Astrocyte (in vitro differentiated cells and primary cell): ENCODE results near the gene BMAL1. TPM values are rescaled to one million over a fixed set of nuclear protein-coding genes. Genes with fewer than 3 reads are reported as not detected.
A peak's percentile ranks its signal among the peaks of the same experiment; 100 is the strongest.

Experiments used
- DNase-seq: peaks from one replicate; pipeline ENCODE4 v3.0.0-alpha.2; 2010; ENCODE audit warnings: low read depth
- FAIRE-seq: peaks from 2 replicates; lab custom pipeline; 2011; peaks lifted over from hg19 to GRCh38; lab: Jason Lieb, UNC
- H2AFZ ChIP-seq: 2 replicates; pipeline ENCODE4 v1.6.0; 2012; ENCODE audit warnings: low read depth, low read length, inconsistent platforms
- H3K27ac ChIP-seq: 2 replicates; pipeline ENCODE4 v1.5.1; 2011; ENCODE audit warnings: low read depth, low read length, inconsistent platforms
- H3K27me3 ChIP-seq: 2 replicates; pipeline ENCODE4 v1.6.0; 2011; ENCODE audit warnings: low read length, inconsistent platforms; ENCODE audit not compliant: insufficient read depth
- H3K36me3 ChIP-seq: 2 replicates; pipeline ENCODE4 v1.5.1; 2011; ENCODE audit warnings: low read length, inconsistent platforms; ENCODE audit not compliant: insufficient read depth
- H3K4me1 ChIP-seq: 2 replicates; pipeline ENCODE4 v1.5.1; 2011; ENCODE audit warnings: low read length, inconsistent platforms; ENCODE audit not compliant: insufficient read depth
- H3K4me2 ChIP-seq: 2 replicates; pipeline ENCODE4 v1.6.0; 2012; ENCODE audit warnings: low read length, inconsistent platforms
- H3K4me3 ChIP-seq: 2 replicates; pipeline ENCODE4 v1.5.1; 2011; ENCODE audit warnings: low read depth, mild to moderate bottlenecking, low read length, inconsistent platforms; ENCODE audit not compliant: insufficient read depth
- H3K79me2 ChIP-seq: 2 replicates; pipeline ENCODE4 v1.6.0; 2012; ENCODE audit warnings: mild to moderate bottlenecking, low read length, inconsistent platforms; ENCODE audit not compliant: insufficient read depth
- H3K9ac ChIP-seq: 2 replicates; pipeline ENCODE4 v1.6.0; 2012; ENCODE audit warnings: mild to moderate bottlenecking, low read length, inconsistent platforms
- H3K9me3 ChIP-seq: 2 replicates; pipeline ENCODE4 v1.5.1; 2012; ENCODE audit warnings: low read depth, mild to moderate bottlenecking, low read length, inconsistent platforms; ENCODE audit not compliant: insufficient read depth
- H4K20me1 ChIP-seq: 2 replicates; pipeline ENCODE4 v1.6.0; 2012; ENCODE audit warnings: low read length, inconsistent platforms; ENCODE audit not compliant: insufficient read depth
- H3K27ac Mint-ChIP-seq: one replicate; pipeline ENCODE4 v1.8.0; 2021; ENCODE audit warnings: mild to moderate bottlenecking, mixed read lengths; ENCODE audit not compliant: unreplicated experiment
- H3K27me3 Mint-ChIP-seq: one replicate; pipeline ENCODE4 v1.8.0; 2021; ENCODE audit warnings: low read depth, mixed read lengths; ENCODE audit not compliant: unreplicated experiment
- H3K36me3 Mint-ChIP-seq: one replicate; pipeline ENCODE4 v1.8.0; 2021; ENCODE audit warnings: low read depth, mixed read lengths; ENCODE audit not compliant: unreplicated experiment
- H3K4me1 Mint-ChIP-seq: one replicate; pipeline ENCODE4 v1.8.0; 2021; ENCODE audit warnings: low read depth, mixed read lengths; ENCODE audit not compliant: unreplicated experiment
- H3K4me3 Mint-ChIP-seq: one replicate; pipeline ENCODE4 v1.8.0; 2021; ENCODE audit warnings: mild to moderate bottlenecking, moderate library complexity, mixed read lengths; ENCODE audit not compliant: unreplicated experiment
- H3K9me3 Mint-ChIP-seq: one replicate; pipeline ENCODE4 v1.8.0; 2021; ENCODE audit warnings: mild to moderate bottlenecking, mixed read lengths; ENCODE audit not compliant: unreplicated experiment
- CTCF ChIP-seq: IDR thresholded peaks from 2 replicates; pipeline ENCODE4 v1.5.1; 2011; ENCODE audit warnings: low read depth, mild to moderate bottlenecking, inconsistent platforms, low read length, moderate library complexity; ENCODE audit not compliant: insufficient read depth
- EZH2 ChIP-seq: IDR thresholded peaks from 2 replicates; pipeline ENCODE4 v1.6.1; 2012; ENCODE audit warnings: mild to moderate bottlenecking, low read length, inconsistent platforms; ENCODE audit not compliant: insufficient read depth
- total RNA-seq: library from RNA; stranded (reverse); gene quantifications from 2 replicates; pipeline ENCODE4 v1.2.1, GENCODE V29; 2021

Gene BMAL1
- total RNA-seq, 1 donor from 2014 or later, result 26.9 TPM

- TF ChIP-seq EZH2 (no peak), CTCF (no peak)
- no peak for DNase-seq
- Mint-ChIP-seq H3K27ac (no peak overlapping the region), H3K4me3 (peak overlapping the region; percentile 51), H3K36me3 (no peaks in the 10 kb centered on the region), H3K4me1 (peaks cover 21% of the 10 kb centered on the region), H3K27me3 (peaks cover 4% of the 10 kb centered on the region), H3K9me3 (no peaks in the 10 kb centered on the region)
- Histone ChIP-seq H3K4me1 (peaks cover 16% of the 10 kb centered on the region), H2AFZ (no peak overlapping the region), H3K27me3 (peaks cover 10% of the 10 kb centered on the region), H3K9me3 (no peaks in the 10 kb centered on the region), H3K4me2 (no peak overlapping the region), H4K20me1 (peaks cover 69% of the 10 kb centered on the region), H3K27ac (no peak overlapping the region), H3K4me3 (no peak overlapping the region), H3K36me3 (no peaks in the 10 kb centered on the region), H3K9ac (no peak overlapping the region), H3K79me2 (peaks cover 70% of the 10 kb centered on the region)
- FAIRE-seq, result no peak
Measured at GRCh38 chr11:13280777-13281176, 3.2 kb downstream of the BMAL1 start.

- Mint-ChIP-seq H3K27me3 (peaks cover 4% of the 10 kb centered on the region), H3K9me3 (no peaks in the 10 kb centered on the region), H3K4me3 (no peak overlapping the region), H3K27ac (no peak overlapping the region), H3K4me1 (peaks cover 31% of the 10 kb centered on the region), H3K36me3 (no peaks in the 10 kb centered on the region)
- Histone ChIP-seq H3K9ac (no peak overlapping the region), H3K27ac (no peak overlapping the region), H3K4me3 (no peak overlapping the region), H3K9me3 (no peaks in the 10 kb centered on the region), H3K4me2 (no peak overlapping the region), H4K20me1 (peaks cover 92% of the 10 kb centered on the region), H3K27me3 (peaks cover 10% of the 10 kb centered on the region), H3K4me1 (peaks cover 16% of the 10 kb centered on the region), H3K36me3 (no peaks in the 10 kb centered on the region), H2AFZ (no peak overlapping the region), H3K79me2 (peaks cover 84% of the 10 kb centered on the region)
- TF ChIP-seq CTCF, result no peak
- no peak for TF ChIP-seq EZH2
- FAIRE-seq, result no peak
- no peak for DNase-seq
Measured at GRCh38 chr11:13283636-13284035, 6.0 kb downstream of the BMAL1 start.

GRCh38 chr11:13284776-13285588 is 7.4 kb downstream of the BMAL1 start:
- Histone ChIP-seq H3K79me2 (peaks cover 78% of the 10 kb centered on the region), H3K9ac (no peak overlapping the region), H3K4me3 (no peak overlapping the region), H2AFZ (no peak overlapping the region), H3K27me3 (no peaks in the 10 kb centered on the region), H3K4me2 (no peak overlapping the region), H4K20me1 (peaks cover 86% of the 10 kb centered on the region), H3K9me3 (no peaks in the 10 kb centered on the region), H3K27ac (no peak overlapping the region), H3K4me1 (peaks cover 13% of the 10 kb centered on the region), H3K36me3 (no peaks in the 10 kb centered on the region)
- no peaks in the 10 kb centered on the region for H3K9me3 Mint-ChIP-seq
- TF ChIP-seq EZH2, result no peak
- no peak for TF ChIP-seq CTCF
- no peaks in the 10 kb centered on the region for H3K27me3 Mint-ChIP-seq
- peak overlapping the region; percentile 20 for H3K27ac Mint-ChIP-seq
- no peaks in the 10 kb centered on the region for H3K36me3 Mint-ChIP-seq
- no peak overlapping the region for H3K4me3 Mint-ChIP-seq
- no peak for FAIRE-seq
- H3K4me1 Mint-ChIP-seq, result peaks cover 28% of the 10 kb centered on the region
- DNase-seq, result no peak
